GM15510 (cell line): Measurements from ENCODE around the gene SDK2.

ENCODE experiments used
- POLR2A ChIP-seq: IDR thresholded peaks from 3 replicates; pipeline ENCODE4 v1.6.1; 2011; ENCODE audit warnings: borderline replicate concordance; ENCODE audit not compliant: insufficient read length; ENCODE audit errors: extremely low read depth

The SDK2 gene

GRCh38 chr17:73435412-73435811 lies 208.8 kb downstream of the SDK2 start:
- no peak for TF ChIP-seq POLR2A

- TF ChIP-seq POLR2A, result no peak
Observed at GRCh38 chr17:73434154-73434553, 210.1 kb downstream of the SDK2 start.

- no peak for TF ChIP-seq POLR2A
Observed at GRCh38 chr17:73433501-73433900, 210.7 kb downstream of the SDK2 start.

GRCh38 chr17:73432624-73433190 lies 211.5 kb downstream of the SDK2 start:
- TF ChIP-seq POLR2A, result no peak

- TF ChIP-seq POLR2A, result no peak
Observed at GRCh38 chr17:73431401-73432205, 212.6 kb downstream of the SDK2 start.

- TF ChIP-seq POLR2A, result no peak
Observed at GRCh38 chr17:73430848-73431247, 213.4 kb downstream of the SDK2 start.

- TF ChIP-seq POLR2A, result no peak
Observed at GRCh38 chr17:73430165-73430680, 214.0 kb downstream of the SDK2 start.

- TF ChIP-seq POLR2A, result no peak
Observed at GRCh38 chr17:73429440-73430164, 214.6 kb downstream of the SDK2 start.

- TF ChIP-seq POLR2A, result no peak
Observed at GRCh38 chr17:73427198-73427597, 217.0 kb downstream of the SDK2 start.

- TF ChIP-seq POLR2A, result no peak
Observed at GRCh38 chr17:73424571-73424970, 219.7 kb downstream of the SDK2 start.

GRCh38 chr17:73423806-73424205 lies 220.4 kb downstream of the SDK2 start:
- TF ChIP-seq POLR2A, result no peak

- TF ChIP-seq POLR2A, result no peak
Observed at GRCh38 chr17:73423159-73423715, 221.0 kb downstream of the SDK2 start.

- no peak for TF ChIP-seq POLR2A
Observed at GRCh38 chr17:73422121-73422520, 222.1 kb downstream of the SDK2 start.

- no peak for TF ChIP-seq POLR2A
Observed at GRCh38 chr17:73420897-73421296, 223.3 kb downstream of the SDK2 start.

GRCh38 chr17:73419881-73420280 lies 224.4 kb downstream of the SDK2 start:
- TF ChIP-seq POLR2A, result no peak
